Hepatocyte (in vitro differentiated cells): ENCODE measurements around the gene CCDC187. TPM values are rescaled to one million over a fixed set of nuclear protein-coding genes. Genes with fewer than 3 reads are reported as not detected.

Experiments used
- DNase-seq: peaks from one replicate; pipeline ENCODE4 v3.0.0-alpha.2; 2016; ENCODE audit warnings: low spot score
- H2AFZ ChIP-seq: fragments of 200-600 bp; sonication (generic); 2 replicates; pipeline ENCODE4 v1.6.0; 2016; ENCODE audit warnings: antibody characterized with exemption, mild to moderate bottlenecking
- H3K27ac ChIP-seq: fragments of 200-600 bp; sonication (generic); 2 replicates; pipeline ENCODE4 v1.5.1; 2016; ENCODE audit warnings: mild to moderate bottlenecking
- H3K27me3 ChIP-seq: fragments of 200-600 bp; sonication (generic); 2 replicates; pipeline ENCODE4 v1.6.1; 2016
- H3K36me3 ChIP-seq: fragments of 200-600 bp; sonication (generic); replicated peaks from 2 replicates; pipeline ENCODE4 v1.5.1; 2016; ENCODE audit warnings: low read depth; ENCODE audit not compliant: insufficient read depth
- H3K4me1 ChIP-seq: fragments of 200-600 bp; sonication (generic); 2 replicates; pipeline ENCODE4 v1.5.1; 2016; ENCODE audit warnings: mild to moderate bottlenecking, moderate library complexity; ENCODE audit not compliant: insufficient read depth
- H3K4me2 ChIP-seq: fragments of 200-600 bp; sonication (generic); 2 replicates; pipeline ENCODE4 v1.6.0; 2016
- H3K4me3 ChIP-seq: fragments of 200-600 bp; sonication (generic); 2 replicates; pipeline ENCODE4 v1.5.1; 2016; ENCODE audit warnings: mild to moderate bottlenecking
- H3K79me2 ChIP-seq: fragments of 200-600 bp; sonication (generic); 2 replicates; pipeline ENCODE4 v1.6.0; 2017; ENCODE audit warnings: mild to moderate bottlenecking
- H3K9me2 ChIP-seq: fragments of 200-600 bp; sonication (generic); replicated peaks from 2 replicates; pipeline ENCODE4 v1.6.0; 2017; ENCODE audit warnings: mild to moderate bottlenecking; ENCODE audit not compliant: insufficient read depth
- H3K9me3 ChIP-seq: fragments of 200-600 bp; sonication (generic); 2 replicates; pipeline ENCODE4 v1.5.1; 2016; ENCODE audit warnings: low read depth, mild to moderate bottlenecking
- H4K20me1 ChIP-seq: fragments of 200-600 bp; sonication (generic); 2 replicates; pipeline ENCODE4 v1.6.0; 2016; ENCODE audit warnings: mild to moderate bottlenecking; ENCODE audit not compliant: insufficient read depth, poor library complexity, severe bottlenecking
- EZH2 ChIP-seq: fragments of 200-600 bp; sonication (generic); IDR thresholded peaks from 2 replicates; pipeline ENCODE4 v1.6.1; 2016; ENCODE audit warnings: antibody characterized with exemption, mild to moderate bottlenecking, borderline replicate concordance
- EZH2phosphoT487 ChIP-seq: fragments of 200-600 bp; sonication (generic); IDR thresholded peaks from one replicate; pipeline ENCODE4 v1.6.1; 2018; ENCODE audit warnings: antibody characterized with exemption, mild to moderate bottlenecking, low read depth, moderate library complexity; ENCODE audit not compliant: unreplicated experiment, severe bottlenecking
- WGBS: methylation state at CpG from one replicate; pipeline ENCODE4 v1.1.6; 2016; ENCODE audit warnings: low lambda C conversion rate; ENCODE audit errors: missing lambda C conversion rate; 5-methylcytosine and 5-hydroxymethylcytosine counted together
- polyA plus RNA-seq: library from polyadenylated mRNA; unstranded; fragments of >200 nt; fragmentation: Nextera tagmentation; extraction: Ambion mirVana; gene quantifications from 2 replicates; pipeline ENCODE4 v1.2.1, GENCODE V29; 2016
- total RNA-seq: library from RNA; depleted of rRNA; stranded (reverse); fragments of >200 nt; gene quantifications from 2 replicates; pipeline ENCODE4 v1.2.3, GENCODE V29; 2014
- TF ChIP-seq, protein P1 (sequence below): fragments of 200-600 bp; sonication (generic); IDR thresholded peaks from 2 replicates; pipeline ENCODE4 v1.5.1; 2016; ENCODE audit warnings: antibody characterized with exemption, mild to moderate bottlenecking; ENCODE audit not compliant: poor library complexity

Gene CCDC187
- total and polyA plus RNA-seq, 2 experiments from 2014 or later: 0.60 to 0.75 TPM

DNA sequence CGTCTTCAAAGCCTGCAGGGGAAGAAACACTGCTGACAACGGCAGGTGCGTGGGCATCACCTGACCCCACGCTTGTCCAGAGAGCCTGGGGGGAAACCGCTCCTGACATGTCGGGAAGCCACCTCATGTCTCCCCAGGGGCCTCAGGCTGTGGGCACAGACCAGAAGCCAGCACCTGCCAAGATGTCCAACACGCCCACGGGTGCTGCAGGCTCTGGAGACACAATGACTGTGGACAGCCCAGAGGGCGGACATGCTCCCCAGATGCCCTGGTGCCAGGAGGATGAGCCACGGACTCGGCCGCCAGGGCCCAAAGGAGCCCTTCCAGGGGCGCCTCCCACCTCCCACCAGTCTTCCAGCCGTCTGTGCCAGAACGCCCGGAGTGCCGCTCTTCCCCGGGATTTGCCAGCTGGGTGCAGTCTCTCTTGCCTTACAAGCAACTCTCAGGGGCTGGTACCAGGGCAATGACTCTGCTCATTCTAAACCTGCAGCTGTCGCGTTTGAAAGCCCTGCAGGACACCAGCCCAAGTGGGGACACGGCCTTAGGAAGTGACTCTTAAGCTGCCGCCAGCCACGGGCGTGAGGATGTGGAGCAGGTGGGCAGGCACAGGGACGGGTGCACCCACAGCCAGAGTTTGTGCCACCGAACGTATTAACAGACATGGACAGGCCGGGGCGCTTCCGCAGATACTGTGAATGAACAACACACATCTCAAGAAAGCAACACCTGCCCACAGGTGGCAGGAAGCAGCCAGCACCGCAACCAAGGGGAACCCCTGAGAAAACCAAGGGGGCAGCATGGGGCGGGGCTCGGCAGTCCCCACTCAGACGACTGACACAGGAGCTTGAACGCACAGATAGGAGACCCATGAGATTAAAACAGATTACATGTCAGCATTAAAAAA is 92.2 kb downstream of the CCDC187 start:
- H2AFZ ChIP-seq: no peak overlapping the region
- TF ChIP-seq, protein P1, sequence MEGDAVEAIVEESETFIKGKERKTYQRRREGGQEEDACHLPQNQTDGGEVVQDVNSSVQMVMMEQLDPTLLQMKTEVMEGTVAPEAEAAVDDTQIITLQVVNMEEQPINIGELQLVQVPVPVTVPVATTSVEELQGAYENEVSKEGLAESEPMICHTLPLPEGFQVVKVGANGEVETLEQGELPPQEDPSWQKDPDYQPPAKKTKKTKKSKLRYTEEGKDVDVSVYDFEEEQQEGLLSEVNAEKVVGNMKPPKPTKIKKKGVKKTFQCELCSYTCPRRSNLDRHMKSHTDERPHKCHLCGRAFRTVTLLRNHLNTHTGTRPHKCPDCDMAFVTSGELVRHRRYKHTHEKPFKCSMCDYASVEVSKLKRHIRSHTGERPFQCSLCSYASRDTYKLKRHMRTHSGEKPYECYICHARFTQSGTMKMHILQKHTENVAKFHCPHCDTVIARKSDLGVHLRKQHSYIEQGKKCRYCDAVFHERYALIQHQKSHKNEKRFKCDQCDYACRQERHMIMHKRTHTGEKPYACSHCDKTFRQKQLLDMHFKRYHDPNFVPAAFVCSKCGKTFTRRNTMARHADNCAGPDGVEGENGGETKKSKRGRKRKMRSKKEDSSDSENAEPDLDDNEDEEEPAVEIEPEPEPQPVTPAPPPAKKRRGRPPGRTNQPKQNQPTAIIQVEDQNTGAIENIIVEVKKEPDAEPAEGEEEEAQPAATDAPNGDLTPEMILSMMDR: no peak
- no peak for TF ChIP-seq EZH2phosphoT487
- no peak for TF ChIP-seq EZH2
- H3K27me3 ChIP-seq: no peaks in the 10 kb centered on the region
- peaks cover 4% of the 10 kb centered on the region for H3K36me3 ChIP-seq
- H3K4me1 ChIP-seq: no peaks in the 10 kb centered on the region
- WGBS: 96% methylated on average over 35 of the region's 35 CpGs
- DNase-seq: no peak
- H3K4me2 ChIP-seq: no peak overlapping the region
- no peak overlapping the region for H3K4me3 ChIP-seq
- H3K27ac ChIP-seq: no peak overlapping the region
- H3K9me2 ChIP-seq: no peaks in the 10 kb centered on the region
- H3K79me2 ChIP-seq: no peaks in the 10 kb centered on the region
- no peaks in the 10 kb centered on the region for H4K20me1 ChIP-seq
- H3K9me3 ChIP-seq: no peaks in the 10 kb centered on the region

DNA sequence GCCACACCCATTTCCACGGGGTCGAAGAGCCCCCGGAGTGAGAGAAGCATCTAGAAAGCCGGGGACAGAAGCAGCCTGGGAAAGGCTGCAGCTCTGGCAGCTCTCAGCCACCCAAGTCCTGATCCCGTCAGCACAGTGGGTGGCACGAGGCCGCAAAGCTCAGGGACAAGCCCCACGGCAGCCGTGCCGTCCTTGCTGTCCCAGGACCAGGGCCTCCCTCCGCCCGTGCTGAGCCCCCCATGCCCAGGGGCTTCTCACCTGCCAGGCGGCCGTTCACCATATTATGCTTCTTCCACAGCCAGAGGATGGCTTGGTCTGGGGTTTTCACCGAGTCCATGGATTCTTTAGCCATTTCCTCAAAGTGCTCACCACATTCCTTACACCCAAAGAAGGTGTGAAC is 92.9 kb downstream of the CCDC187 start:
- H3K4me1 ChIP-seq: no peaks in the 10 kb centered on the region
- no peaks in the 10 kb centered on the region for H3K79me2 ChIP-seq
- DNase-seq: no peak
- no peak overlapping the region for H3K27ac ChIP-seq
- H3K4me2 ChIP-seq: no peak overlapping the region
- no peaks in the 10 kb centered on the region for H3K9me3 ChIP-seq
- no peak overlapping the region for H2AFZ ChIP-seq
- no peak for TF ChIP-seq EZH2
- peaks cover 5% of the 10 kb centered on the region for H4K20me1 ChIP-seq
- H3K36me3 ChIP-seq: peaks cover 4% of the 10 kb centered on the region
- no peaks in the 10 kb centered on the region for H3K9me2 ChIP-seq
- 94% methylated on average over 15 of the region's 15 CpGs for WGBS
- no peaks in the 10 kb centered on the region for H3K27me3 ChIP-seq
- no peak overlapping the region for H3K4me3 ChIP-seq

DNA sequence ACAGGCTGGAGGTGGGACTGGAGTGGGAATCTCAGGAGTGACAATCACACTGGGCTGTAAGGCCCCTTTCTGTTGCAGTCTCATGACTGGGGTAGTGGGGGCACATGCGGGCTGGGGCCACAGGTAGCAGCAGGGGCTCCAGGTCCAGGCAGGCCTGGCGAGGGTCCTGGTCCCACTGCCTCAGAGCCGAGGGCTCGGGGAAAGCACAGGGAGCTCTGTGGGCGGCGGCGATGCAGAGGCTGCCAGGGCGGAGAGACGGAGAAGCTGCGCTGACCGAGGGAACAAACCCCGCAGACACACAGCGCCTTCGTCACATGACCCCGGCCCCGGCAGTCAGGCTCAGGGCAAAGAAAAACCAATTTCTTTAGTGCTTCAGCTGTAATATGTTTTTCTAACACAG is 93.6 kb downstream of the CCDC187 start:
- DNase-seq: no peak
- no peak overlapping the region for H2AFZ ChIP-seq
- 95% methylated on average over 16 of the region's 16 CpGs for WGBS
- H4K20me1 ChIP-seq: peaks cover 9% of the 10 kb centered on the region
- H3K9me3 ChIP-seq: no peaks in the 10 kb centered on the region
- H3K36me3 ChIP-seq: peaks cover 4% of the 10 kb centered on the region
- no peak overlapping the region for H3K4me2 ChIP-seq
- peaks cover 5% of the 10 kb centered on the region for H3K27me3 ChIP-seq
- H3K4me3 ChIP-seq: no peak overlapping the region
- TF ChIP-seq EZH2 (no peak), EZH2phosphoT487 (no peak)
- TF ChIP-seq, protein P1: no peak
- no peaks in the 10 kb centered on the region for H3K9me2 ChIP-seq
- no peaks in the 10 kb centered on the region for H3K79me2 ChIP-seq
- no peak overlapping the region for H3K27ac ChIP-seq
- H3K4me1 ChIP-seq: no peaks in the 10 kb centered on the region

DNA sequence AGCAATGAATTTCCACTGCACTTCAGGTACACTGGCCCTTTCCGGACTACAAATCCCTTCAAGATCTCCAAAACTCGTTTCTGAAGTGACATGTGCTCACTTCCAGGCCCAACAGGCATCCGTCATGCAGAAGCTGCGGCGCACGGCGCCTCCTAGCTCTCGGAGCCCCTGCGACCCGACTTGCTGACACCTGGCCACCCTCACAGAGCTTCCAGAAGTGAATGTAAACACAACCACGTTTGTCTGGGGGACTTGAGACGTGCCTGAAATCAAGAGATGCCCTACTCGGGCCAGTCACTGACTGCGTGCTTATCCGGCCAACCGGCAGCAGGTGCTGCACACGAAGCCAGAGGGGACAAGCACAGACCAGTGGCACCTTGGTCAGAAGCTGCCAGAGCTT is 94.1 kb downstream of the CCDC187 start:
- H2AFZ ChIP-seq: no peak overlapping the region
- no peaks in the 10 kb centered on the region for H3K9me2 ChIP-seq
- no peaks in the 10 kb centered on the region for H3K79me2 ChIP-seq
- peaks cover 12% of the 10 kb centered on the region for H4K20me1 ChIP-seq
- peaks cover 3% of the 10 kb centered on the region for H3K36me3 ChIP-seq
- no peaks in the 10 kb centered on the region for H3K4me1 ChIP-seq
- DNase-seq: no peak
- peaks cover 9% of the 10 kb centered on the region for H3K27me3 ChIP-seq
- TF ChIP-seq, protein P1: no peak
- no peak for TF ChIP-seq EZH2
- TF ChIP-seq EZH2phosphoT487: no peak
- H3K9me3 ChIP-seq: no peaks in the 10 kb centered on the region
- no peak overlapping the region for H3K4me2 ChIP-seq
- H3K4me3 ChIP-seq: no peak overlapping the region
- 83% methylated on average over 17 of the region's 17 CpGs for WGBS
- H3K27ac ChIP-seq: no peak overlapping the region
